Measurements from ENCODE around the gene POLR2I. TPM values are rescaled to one million over a fixed set of nuclear protein-coding genes. Genes with fewer than 3 reads are reported as not detected.
"Not testable (repeated sequence)": the region's sequence is repeated elsewhere in the genome, so short reads cannot be mapped to it uniquely, and the experiment has no call there.

Gene POLR2I
- total RNA-seq, 1 donor from 2014 or later = 64.7 TPM

DNA sequence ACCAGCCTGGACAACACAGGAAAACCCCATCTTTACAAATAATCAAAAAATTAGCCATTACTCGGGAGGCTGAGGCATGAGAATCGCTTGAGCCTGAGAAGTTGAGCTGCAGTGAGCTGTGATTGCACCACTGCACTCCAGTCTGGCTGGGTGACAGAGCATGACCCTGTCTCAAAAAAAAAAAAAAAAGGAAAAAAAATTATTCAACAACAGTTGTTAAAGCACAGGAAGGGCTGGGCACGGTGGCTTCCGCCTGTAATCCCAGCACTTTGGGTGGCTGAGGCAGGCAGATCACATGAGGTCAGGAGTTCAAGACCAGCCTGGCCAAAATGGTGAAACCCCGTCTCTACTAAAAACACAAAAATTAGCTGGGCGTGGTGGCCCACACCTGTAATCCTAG lies 16.5 kb upstream of the POLR2I start:
- DNase-seq = not testable (repeated sequence)

DNA sequence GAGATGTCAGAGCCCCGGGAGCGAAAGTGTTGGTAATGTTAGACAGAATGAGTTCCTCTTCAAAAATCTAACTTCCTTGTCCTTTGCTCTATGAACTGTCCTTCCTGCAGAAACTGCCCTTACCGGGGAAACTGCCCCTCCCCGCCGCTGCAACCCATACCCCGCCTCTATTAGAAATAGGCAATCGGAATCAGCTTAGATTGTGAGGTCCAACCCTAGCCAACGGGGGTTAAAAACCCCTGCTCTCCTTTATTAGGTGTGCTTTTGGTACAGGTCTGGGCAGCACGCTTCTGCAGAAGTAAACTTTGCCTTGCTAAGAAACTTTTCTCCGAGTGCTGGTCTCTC lies 13.7 kb upstream of the POLR2I start:
- DNase-seq = no peak

DNA sequence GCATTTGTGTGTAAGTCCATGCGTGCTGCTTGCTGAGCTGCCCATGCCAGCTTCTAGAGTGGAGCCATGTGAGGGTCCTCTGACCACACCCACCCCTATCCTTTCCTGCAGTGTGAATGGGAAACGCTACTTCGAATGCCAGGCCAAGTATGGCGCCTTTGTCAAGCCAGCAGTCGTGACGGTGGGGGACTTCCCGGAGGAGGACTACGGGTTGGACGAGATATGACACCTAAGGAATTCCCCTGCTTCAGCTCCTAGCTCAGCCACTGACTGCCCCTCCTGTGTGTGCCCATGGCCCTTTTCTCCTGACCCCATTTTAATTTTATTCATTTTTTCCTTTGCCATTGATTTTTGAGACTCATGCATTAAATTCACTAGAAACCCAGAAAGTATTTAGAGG lies 10.9 kb upstream of the POLR2I start:
- no peak for DNase-seq

DNA sequence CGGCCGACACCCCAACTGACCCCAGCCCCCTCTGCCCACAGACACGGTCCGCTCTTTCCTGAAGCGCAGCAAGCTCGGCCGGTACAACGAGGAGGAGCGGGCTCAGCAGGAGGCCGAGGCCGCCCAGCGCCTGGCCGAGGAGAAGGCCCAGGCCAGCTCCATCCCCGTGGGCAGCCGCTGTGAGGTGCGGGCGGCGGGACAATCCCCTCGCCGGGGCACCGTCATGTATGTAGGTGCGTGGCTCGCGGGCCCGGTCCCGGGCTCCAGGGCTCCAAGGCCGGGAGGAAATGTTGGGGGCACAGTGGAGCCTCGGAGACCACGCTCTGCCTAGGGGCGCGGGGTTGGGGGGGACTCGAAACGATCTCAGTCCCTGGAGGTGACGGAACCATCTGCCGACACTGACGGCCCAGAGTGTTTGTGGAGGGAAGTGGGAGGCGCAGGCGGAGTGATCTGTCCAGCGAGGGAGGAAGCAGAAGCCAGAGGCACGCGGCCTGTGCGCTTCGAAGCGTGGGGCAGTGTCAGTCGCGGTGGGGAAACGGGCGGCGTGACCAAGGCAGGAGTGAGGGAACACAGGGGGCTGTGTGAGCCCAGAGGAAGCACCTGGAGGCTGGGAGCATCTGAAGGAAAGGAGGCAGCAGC lies 6.9 kb upstream of the POLR2I start:
- no peak for DNase-seq

DNA sequence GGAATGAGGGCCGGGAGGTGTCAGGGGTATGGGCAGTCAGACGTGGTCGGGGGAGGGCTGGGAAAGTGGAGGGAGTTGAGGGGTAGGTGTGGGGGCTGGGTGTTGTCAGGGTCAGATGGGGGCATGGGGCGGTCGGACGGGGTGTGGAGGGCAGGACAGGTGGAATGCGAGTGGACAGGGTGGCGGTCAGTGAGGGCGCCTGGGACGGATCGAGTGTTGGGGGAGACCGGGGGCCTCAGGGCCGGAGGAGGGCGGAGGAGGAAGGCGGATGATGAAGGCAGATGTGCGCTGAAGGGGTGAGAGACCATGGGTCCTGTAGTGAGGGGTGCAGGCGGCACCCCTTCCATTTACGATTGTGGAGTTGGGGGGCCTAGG lies 6.3 kb upstream of the POLR2I start:
- no peak for DNase-seq

DNA sequence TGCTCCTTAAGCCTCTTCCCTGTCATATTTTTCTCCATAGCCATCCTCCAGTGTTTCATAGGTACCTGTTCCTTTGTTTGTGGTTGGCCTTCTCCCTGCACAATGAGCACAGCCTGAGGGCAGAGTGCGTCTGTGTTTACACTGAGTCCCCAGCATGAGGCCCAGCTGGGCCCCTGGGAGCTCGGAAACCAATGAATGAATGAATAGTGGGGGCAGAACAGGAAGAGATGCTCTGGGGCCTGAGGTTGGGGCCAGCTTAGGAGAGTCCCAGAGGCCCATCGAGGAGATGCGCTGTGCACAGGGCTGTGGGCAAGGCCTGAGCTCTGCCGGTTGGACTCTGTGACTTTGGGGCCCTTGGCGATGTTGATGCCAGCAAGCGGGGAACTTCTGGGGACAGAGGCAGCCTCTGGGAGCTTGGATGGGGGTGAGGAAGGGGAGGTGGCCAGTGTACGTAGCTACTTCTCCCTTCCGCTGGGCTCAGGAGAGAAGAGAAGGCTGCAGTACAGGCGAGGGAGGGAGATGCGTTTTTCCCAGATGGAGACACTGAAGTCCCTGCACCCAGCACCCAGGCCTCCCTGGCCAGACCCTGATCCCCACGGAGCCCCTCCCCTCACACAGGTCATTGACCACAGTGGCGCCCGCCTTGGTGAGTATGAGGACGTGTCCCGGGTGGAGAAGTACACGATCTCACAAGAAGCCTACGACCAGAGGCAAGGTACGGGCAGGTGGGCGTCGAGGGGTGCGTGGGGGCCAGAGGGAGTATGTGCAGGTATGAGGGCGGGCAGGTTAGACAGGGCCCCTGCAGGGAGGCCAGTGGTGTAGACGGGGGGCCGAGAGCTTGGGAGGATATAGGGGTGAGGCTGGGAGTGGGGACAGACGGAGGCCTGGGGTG lies 5.7 kb upstream of the POLR2I start:
- DNase-seq = no peak

DNA sequence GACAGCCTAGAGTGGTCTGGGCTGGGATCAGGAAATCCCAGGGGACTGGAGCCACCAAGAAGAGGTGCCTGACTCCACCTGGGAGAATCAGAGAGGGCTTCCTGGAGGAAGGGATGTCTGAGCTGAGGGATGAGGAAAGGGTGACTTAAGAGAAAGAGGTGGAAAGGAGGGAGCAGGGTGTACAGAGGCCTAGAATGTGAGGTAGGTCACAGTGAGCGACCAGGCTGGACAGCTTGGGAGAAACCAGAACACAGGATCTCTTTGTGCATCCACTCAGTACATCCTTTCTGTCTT lies 1.6 kb upstream of the POLR2I start:
- no peak for DNase-seq

DNA sequence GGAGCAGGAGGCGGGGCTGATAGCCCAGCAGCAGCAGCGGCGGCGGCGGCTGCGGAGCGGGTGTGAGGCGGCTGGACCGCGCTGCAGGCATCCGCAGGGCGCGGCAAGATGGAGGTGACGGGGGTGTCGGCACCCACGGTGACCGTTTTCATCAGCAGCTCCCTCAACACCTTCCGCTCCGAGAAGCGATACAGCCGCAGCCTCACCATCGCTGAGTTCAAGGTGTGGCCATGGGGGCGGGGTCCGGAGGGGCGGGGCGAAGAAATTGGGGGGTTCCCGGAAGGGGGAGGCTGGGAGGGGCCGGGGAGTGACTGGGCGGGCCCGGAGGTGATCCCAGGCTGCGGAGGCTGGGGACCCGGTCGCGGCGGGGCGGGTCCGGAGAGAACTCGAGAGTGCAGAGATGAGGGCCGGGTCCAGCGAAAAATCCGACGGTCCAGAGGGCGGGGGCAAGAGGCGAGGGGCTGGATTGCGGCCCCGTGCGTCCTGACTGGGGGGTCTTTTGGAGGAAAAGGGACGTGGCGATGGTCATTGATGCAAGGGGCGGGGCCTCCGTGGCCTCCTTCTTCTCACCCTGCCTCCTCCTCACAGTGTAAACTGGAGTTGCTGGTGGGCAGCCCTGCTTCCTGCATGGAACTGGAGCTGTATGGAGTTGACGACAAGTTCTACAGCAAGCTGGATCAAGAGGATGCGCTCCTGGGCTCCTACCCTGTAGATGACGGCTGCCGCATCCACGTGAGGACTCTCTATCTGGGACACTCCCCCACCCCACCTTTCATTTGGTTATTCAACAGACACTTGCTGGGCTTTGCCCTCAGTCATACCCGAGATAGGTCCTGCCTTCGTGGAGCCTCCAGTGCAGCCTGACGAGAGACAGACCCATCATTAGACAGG lies 1.0 kb upstream of the POLR2I start, which contains the start of gene TBCB:
TSS of gene TBCB (plus strand) at position 16 of the 891 bp plus-strand sequence. CDS start at position 109, 93 bp downstream.
- no peak for DNase-seq

DNA sequence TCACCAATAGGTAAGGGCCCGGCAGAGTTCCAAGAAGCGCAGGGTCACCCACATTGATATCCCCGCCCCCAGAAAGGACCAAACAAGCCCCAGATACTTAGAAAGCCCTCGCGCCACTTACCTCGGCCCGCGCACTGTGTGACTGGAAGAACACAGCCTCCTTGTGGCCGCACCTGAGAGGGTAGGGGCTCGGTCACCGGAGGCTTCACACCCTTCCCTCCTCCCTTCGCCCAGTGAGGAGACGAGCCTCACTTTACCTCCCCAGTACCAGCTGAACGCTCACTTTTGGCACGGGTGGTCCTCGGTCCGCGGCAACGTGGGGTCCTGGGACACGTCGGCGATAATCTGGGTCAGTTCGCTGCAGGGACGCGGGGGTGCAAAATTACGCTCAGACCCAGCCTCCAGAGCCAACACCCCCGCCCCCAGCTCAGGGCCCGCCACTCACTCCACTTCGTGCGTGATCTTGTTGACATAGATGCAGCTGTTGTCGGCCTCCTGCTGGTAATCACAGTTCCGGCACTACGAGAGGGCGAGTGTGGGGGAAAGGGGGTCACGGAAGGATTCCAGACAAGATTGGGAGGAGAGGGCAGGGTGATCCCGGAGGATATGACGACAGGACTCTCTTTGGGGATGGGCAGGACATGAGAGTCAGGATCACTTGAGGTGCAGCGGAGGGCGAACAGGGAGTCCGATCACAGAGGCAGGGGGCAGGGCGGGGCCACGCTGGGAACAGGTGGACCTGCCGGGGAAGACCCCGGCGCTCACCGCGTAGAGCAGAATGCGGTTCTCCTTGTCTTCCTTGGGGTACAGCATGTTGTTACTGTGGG lies 568 bp downstream of the POLR2I start:
- DNase-seq = peak; percentile 50

DNA sequence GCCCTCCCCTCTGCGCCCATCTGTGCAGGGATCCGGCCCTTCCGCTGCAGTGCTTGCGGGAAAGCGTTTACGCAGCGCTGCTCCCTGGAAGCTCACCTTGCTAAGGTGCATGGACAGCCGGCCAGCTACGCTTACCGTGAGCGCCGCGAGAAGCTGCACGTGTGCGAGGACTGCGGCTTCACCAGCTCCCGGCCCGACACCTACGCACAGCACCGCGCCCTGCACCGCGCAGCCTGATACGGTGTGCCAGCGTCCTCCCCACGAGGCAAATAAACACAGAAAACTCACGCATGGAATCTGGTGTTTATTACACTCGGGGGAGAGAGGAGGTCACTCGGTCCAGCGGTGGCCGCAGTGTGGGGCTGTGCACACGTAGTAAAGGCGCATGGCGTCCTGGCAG lies 1.2 kb downstream of the POLR2I start:
- no peak for DNase-seq

DNA sequence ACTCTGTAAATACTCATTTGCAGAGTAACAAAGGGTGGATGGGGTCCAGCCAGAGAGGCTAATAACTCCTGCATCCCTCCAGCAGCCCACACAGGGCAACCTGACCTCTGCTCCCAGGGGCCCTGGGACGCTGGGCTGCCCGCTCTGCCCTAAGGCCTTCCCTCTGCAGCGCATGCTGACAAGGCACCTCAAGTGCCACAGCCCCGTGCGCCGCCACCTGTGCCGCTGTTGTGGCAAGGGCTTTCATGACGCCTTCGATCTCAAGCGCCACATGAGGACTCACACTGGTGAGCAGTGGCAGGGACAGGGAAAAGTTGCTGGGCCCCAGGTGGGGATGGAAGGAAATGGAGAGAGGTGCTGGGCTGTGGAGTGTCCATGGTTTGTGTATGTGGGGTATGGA lies 2.0 kb downstream of the POLR2I start:
- no peak for DNase-seq

DNA sequence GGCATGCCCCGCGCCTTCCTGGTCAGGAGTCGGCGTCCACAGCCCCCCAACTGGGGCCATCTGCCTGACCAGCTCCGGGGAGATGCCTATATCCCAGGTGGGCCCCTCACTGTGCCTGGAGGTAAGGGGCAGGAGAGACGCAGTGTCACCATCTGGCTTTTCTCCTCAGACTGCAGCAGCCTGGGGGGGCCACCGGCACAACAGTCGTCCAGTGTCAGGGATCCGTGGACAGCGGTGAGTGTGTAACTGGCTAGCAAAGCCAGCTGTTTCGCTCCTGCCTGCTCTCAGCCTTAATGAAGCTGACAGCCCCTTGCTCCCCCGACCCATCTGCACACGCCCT lies 3.5 kb downstream of the POLR2I start:
- no peak for DNase-seq

DNA sequence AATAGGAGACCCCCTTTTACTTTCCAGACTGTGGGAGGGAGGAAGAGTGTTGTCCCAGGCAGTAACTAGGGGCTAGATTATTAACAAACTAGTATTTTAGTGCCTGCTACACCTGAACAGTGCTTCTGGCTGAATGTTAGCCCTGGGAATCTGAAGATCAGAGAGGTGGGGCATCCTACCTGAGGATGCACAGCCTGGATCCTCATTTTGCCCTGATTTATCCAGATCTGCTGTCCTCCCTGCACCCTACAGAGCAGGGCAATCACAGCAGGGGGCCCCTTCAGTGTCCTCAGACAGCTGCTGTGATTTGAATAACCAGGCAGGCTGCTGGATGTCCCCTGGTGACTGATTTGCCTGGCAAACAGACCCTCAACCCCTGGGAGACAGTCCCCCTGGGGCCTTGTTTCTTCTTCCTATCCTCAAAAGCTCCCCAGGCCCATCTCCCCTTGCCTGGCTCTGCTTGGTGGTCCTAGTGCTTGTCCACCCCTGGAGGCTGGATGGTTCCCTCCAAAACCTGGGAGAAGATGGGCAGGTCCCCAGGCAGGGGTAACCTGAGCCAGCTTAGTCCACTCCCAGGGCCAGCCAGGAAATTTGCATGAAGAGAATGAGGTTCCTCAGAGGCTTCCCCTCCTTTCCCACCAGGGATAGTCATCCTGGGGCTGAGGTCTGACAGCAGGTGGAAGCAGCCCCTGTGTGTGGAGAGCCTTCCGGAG lies 4.0 kb downstream of the POLR2I start, which contains the start of gene OVOL3:
TSS of gene OVOL3 (plus strand) at position 657 of the 713 bp plus-strand sequence. CDS start 60 bp downstream, outside the sequence.
- DNase-seq = no peak

DNA sequence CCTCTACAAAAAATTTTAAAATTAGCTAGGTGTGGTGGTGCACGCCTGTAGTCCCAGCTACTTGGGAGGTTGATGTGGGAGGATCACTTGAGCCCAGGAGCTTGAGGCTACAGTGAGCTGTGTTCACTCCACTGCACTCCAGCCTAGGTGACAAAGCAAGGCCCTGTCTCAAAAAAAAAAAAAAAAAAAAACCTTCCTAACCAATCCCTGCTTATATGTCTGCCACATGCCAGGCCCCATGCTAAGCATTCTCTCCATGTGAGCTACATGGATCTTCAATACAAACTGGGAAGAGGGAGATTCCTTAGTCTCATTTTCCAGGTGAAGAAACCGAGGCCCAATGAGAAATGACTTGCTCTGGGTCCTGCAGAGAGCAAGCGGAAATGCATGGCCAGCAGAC lies 6.0 kb downstream of the POLR2I start:
- no peak for DNase-seq

DNA sequence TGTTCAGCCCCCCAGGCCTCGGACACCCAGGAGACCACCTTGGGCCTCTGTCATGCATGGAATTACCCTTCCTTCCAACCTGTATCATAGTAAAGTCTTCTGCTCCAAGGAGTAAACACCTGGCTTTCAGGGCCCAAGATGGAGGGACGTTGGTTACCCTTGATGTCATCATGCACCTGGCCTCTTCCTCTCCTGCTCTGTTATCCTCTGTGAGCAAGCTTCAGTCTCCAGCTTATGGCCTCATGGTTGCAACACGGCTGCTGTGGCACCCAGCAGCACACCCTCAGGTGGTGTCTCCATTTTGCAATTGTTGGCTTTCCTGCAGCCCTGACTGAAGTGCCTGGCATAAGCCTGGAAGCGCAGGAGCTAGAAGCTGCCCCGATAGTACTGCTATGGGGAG lies 7.7 kb downstream of the POLR2I start:
- no peak for DNase-seq

DNA sequence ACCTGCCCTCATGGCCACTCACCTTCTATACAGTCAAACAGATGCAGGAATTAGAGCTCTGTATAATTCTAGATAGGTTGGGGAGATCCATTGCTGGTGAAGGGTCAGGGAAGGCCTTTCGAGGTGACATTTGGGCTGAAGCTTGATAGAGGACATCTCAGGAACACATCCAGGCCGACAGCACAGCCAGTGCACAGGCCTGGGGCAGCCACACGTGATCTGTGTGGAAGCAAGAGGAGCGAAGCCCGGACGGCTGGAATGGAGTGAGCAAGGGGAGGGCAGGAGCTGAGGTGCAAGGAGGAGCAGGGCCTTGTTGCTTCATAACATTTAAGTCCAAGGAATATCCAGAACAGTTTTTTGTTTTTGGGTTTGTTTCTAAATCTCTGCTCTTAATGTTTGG lies 8.2 kb downstream of the POLR2I start:
- no peak for DNase-seq

DNA sequence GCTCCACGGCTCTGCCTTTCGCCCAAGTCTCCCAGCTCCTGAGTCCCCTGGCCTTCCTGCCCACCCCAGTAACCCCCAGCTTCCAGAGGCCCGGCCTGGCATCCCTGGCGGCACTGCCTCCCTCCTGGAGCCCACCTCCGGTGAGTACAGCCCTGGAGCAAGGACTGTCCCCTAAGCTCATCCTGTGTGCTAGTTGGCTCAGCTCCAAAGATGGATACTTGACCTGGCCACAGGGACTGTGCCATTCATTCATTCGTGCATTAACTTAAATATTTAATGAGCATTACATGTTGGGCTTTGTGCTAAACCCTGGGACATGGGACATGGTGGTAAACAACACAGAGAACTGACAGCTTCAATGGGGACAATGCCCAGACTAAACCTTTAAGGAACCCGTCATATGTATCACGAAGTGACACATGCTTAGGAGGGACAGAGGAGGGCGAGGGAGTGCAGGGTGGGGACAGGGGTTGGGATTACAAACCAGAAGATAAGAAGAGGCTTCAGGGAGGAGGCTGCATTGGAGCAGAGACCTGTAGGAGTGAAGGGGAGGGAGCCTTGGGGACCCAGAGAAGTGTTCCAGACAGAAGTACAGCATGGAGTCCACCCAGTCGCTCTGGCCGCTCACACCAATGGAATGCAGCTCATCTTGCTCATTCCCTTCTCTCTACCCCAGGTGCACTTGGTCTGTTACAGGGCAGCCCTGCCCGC lies 10.7 kb downstream of the POLR2I start:
- DNase-seq = no peak

DNA sequence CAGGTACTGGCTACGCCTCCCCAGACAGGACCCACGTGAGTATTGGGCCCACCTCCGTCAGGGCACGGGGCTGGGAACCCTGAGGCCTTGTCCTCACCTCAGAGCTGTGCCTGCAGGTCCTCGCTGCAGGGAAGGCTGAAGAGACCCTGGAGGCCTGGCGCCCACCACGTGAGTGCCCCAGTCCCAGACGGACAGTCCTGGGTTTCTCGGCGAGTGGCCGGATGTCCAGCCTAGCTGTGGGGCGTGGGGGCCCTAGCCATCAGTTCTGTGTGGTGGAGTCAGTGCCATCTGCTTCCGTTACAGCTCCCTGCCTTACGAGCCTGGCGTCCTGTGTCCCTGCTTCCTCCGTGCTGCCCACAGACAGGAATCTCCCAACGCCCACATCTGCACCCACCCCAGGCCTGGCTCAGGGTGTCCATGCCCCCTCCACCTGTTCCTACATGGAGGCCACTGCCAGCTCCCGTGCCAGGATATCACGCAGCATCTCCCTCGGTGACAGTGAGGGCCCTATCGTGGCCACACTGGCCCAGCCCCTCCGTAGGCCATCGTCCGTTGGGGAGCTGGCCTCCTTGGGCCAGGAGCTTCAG lies 11.5 kb downstream of the POLR2I start:
- no peak for DNase-seq

DNA sequence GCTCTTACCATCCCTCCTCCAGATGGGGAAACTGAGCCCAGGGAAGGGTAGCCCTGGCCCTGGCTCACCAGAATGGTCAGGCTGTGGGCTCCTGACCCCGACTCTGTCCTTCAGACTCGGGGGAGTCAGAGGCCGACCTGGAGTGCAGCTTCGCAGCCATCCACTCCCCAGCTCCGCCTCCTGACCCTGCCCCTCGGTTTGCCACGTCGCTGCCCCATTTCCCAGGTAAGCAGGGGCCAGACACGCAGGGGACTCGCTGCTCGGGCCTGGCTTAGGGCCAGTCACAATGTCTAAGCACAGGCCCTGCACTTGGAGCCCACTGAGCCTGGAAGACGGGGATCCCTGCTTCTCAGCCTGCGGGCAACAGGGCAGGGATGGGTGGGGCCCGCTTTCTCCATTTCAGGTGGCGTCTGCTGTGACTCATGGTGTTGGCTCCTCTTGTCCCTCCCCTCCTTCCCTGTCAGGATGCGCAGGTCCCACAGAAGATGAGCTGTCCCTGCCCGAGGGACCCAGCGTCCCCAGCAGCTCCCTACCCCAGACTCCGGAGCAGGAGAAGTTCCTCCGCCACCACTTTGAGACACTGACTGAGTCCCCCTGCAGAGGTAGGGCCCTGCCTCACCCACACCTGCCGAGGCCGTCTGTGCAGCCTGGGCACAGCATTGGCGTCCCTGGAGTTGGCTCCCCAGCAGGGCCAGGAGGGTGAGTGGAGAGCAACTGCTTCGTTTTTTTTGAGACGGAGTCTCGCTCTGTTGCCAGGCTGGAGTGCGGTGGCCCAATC lies 12.9 kb downstream of the POLR2I start:
- no peak for DNase-seq

DNA sequence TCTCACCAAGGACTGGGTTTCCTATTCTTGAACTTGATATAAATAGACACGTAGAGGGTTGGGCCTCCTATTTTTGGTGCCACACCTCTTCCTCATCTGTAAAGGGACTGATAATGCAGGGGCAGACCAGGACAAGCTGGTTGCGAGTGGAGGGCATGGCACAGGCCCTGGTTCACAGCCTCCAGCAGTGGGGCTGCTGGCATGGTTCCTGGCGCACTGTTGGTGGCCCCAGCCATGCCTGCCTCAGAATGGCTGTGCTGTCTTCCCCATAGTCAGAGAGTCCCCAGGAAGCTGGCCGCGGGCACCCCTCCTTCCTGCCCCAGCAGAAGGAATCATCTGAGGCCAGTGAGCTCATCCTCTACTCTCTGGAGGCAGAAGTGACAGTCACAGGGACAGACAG lies 14.2 kb downstream of the POLR2I start:
- no peak for DNase-seq

Data from occipital lobe (tissue), 2 donors.